Mesenchymal stem cell (in vitro differentiated cells and primary cell): ENCODE measurements around the gene PREB.

Source experiments
- DNase-seq: peaks from one replicate; pipeline ENCODE4 v3.0.0-alpha.2; 2013
- H2AFZ ChIP-seq: one replicate; pipeline ENCODE4 v1.6.1; 2013; ENCODE audit warnings: low read depth, mild to moderate bottlenecking, control low read depth, inconsistent platforms, low read length, moderate library complexity
- H2AK5ac ChIP-seq: 2 replicates; pipeline ENCODE4 v1.6.1; 2013; ENCODE audit warnings: low read length, moderate library complexity, mild to moderate bottlenecking, inconsistent platforms; ENCODE audit not compliant: severe bottlenecking
- H2BK120ac ChIP-seq: one replicate; pipeline ENCODE4 v1.6.1; 2013; ENCODE audit warnings: low read depth, mild to moderate bottlenecking, inconsistent platforms, low read length, moderate library complexity
- H2BK12ac ChIP-seq, 2 experiments: one replicate each; pipeline ENCODE4 v1.6.1; 2013; ENCODE audit warnings: inconsistent platforms in 2 of 2, low read length in 2 of 2, mild to moderate bottlenecking in 2 of 2, moderate library complexity in 2 of 2, control low read depth in 1 of 2
- H2BK15ac ChIP-seq: one replicate; pipeline ENCODE4 v1.6.1; 2013; ENCODE audit warnings: mild to moderate bottlenecking, low read depth, inconsistent platforms; ENCODE audit not compliant: poor library complexity, severe bottlenecking
- H2BK5ac ChIP-seq: 2 replicates; pipeline ENCODE4 v1.6.1; 2013; ENCODE audit warnings: low read depth, mild to moderate bottlenecking, low read length, control low read depth, inconsistent platforms; ENCODE audit not compliant: poor library complexity, severe bottlenecking
- H3K14ac ChIP-seq, 2 experiments: one replicate each; pipeline ENCODE4 v1.6.1; 2013; ENCODE audit warnings: inconsistent platforms in 2 of 2, low read length in 2 of 2, control low read depth in 1 of 2, mild to moderate bottlenecking in 1 of 2, moderate library complexity in 1 of 2
- H3K18ac ChIP-seq, 2 experiments: one replicate each; pipeline ENCODE4 v1.6.1; 2013; ENCODE audit warnings: inconsistent platforms in 2 of 2, low read length in 2 of 2, control low read depth in 1 of 2, low read depth in 1 of 2, mild to moderate bottlenecking in 1 of 2
- H3K23ac ChIP-seq, 2 experiments: one replicate each; pipeline ENCODE4 v1.6.1; 2013; ENCODE audit warnings: inconsistent platforms in 2 of 2, low read length in 2 of 2, mild to moderate bottlenecking in 2 of 2, moderate library complexity in 2 of 2, control low read depth in 1 of 2
- H3K27ac ChIP-seq: 2 replicates; pipeline ENCODE4 v1.5.1; 2013; ENCODE audit warnings: mild to moderate bottlenecking, moderate library complexity, low read length, control low read depth, inconsistent platforms; ENCODE audit not compliant: poor library complexity, severe bottlenecking
- H3K27me3 ChIP-seq, 2 experiments: 2 replicates each; pipeline versions ENCODE4 v1.6.1 to v1.7.0; 2013; ENCODE audit warnings: low read length in 2 of 2, mild to moderate bottlenecking in 2 of 2, moderate library complexity in 2 of 2, control low read depth in 1 of 2, inconsistent platforms in 1 of 2; ENCODE audit not compliant: control insufficient read depth in 1 of 2, insufficient read depth in 1 of 2
- H3K36me3 ChIP-seq, 2 experiments: 2 replicates each; pipeline versions ENCODE4 v1.6.1 to v1.7.0; 2013; ENCODE audit warnings: low read length in 2 of 2, control low read depth in 1 of 2, inconsistent platforms in 1 of 2, low read depth in 1 of 2, mild to moderate bottlenecking in 1 of 2; ENCODE audit not compliant: insufficient read depth in 2 of 2, control insufficient read depth in 1 of 2
- H3K4ac ChIP-seq, 2 experiments: one replicate each; pipeline ENCODE4 v1.6.1; 2013; ENCODE audit warnings: inconsistent platforms in 2 of 2, low read length in 2 of 2, mild to moderate bottlenecking in 2 of 2, moderate library complexity in 2 of 2, control low read depth in 1 of 2, low read depth in 1 of 2
- H3K4me1 ChIP-seq: 2 replicates; pipeline ENCODE4 v1.6.1; 2013; ENCODE audit warnings: low read depth, low read length, control low read depth; ENCODE audit not compliant: control insufficient read depth, insufficient read depth
- H3K4me2 ChIP-seq: 2 replicates; pipeline ENCODE4 v1.6.1; 2013; ENCODE audit warnings: low read length, mild to moderate bottlenecking, inconsistent platforms; ENCODE audit not compliant: poor library complexity, severe bottlenecking
- H3K4me3 ChIP-seq, 2 experiments: 2 replicates each; pipeline versions ENCODE4 v1.5.1 to v1.7.0; 2013; ENCODE audit warnings: low read length in 2 of 2, mild to moderate bottlenecking in 2 of 2, control low read depth in 1 of 2, low read depth in 1 of 2; ENCODE audit not compliant: insufficient read depth in 1 of 2
- H3K79me1 ChIP-seq: replicated peaks from 2 replicates; pipeline ENCODE4 v1.6.1; 2013; ENCODE audit warnings: mild to moderate bottlenecking, control low read depth, low read length, inconsistent platforms; ENCODE audit not compliant: poor library complexity, severe bottlenecking
- H3K9ac ChIP-seq: 2 replicates; pipeline ENCODE4 v1.7.0; 2013; ENCODE audit warnings: mild to moderate bottlenecking, low read length, moderate library complexity
- H3K9me3 ChIP-seq: 2 replicates; pipeline ENCODE4 v1.7.0; 2013; ENCODE audit warnings: mild to moderate bottlenecking, low read length; ENCODE audit not compliant: control insufficient read depth
- H4K8ac ChIP-seq: one replicate; pipeline ENCODE4 v1.6.1; 2013; ENCODE audit warnings: inconsistent platforms, mild to moderate bottlenecking, low read length, moderate library complexity
- H4K91ac ChIP-seq: one replicate; pipeline ENCODE4 v1.6.1; 2013; ENCODE audit warnings: mild to moderate bottlenecking, low read length, inconsistent platforms
- WGBS: methylation state at CpG from one replicate; pipeline ENCODE4 v1.1.7; 2013; ENCODE audit warnings: mixed read lengths; 5-methylcytosine and 5-hydroxymethylcytosine counted together

PREB gene

GRCh38 chr2:27085673-27086089, 48.8 kb downstream of the PREB start:
- peak overlapping the region; percentile 70 for H2AFZ ChIP-seq
- peak overlapping the region; percentile 63 to 79 for H3K4me3 ChIP-seq
- H3K4me1 ChIP-seq: peaks cover 20% of the 10 kb centered on the region
- WGBS: 2% methylated on average over 38 of the region's 38 CpGs
- H2BK5ac ChIP-seq: no peak overlapping the region
- peak overlapping the region; percentile 78 to 97 for H3K4ac ChIP-seq
- peak overlapping the region; percentile 91 for H4K91ac ChIP-seq
- peak overlapping the region; percentile 75 for H2BK12ac ChIP-seq
- H3K14ac ChIP-seq: peak overlapping the region in 1 of 2 experiments; percentile 74
- H4K8ac ChIP-seq: peak overlapping the region; percentile 89
- H2AK5ac ChIP-seq: no peak overlapping the region
- peaks cover 0 to 8% of the 10 kb centered on the region in 2 experiments for H3K27me3 ChIP-seq
- DNase-seq: peak; percentile 76
- peak overlapping the region; percentile 64 for H2BK120ac ChIP-seq
- H3K18ac ChIP-seq: peak overlapping the region; percentile 72 to 86
- no peaks in the 10 kb centered on the region for H3K79me1 ChIP-seq
- no peaks in the 10 kb centered on the region for H3K9me3 ChIP-seq
- H3K4me2 ChIP-seq: peak overlapping the region; percentile 96
- peaks cover 11 to 14% of the 10 kb centered on the region in 2 experiments for H3K36me3 ChIP-seq
- peak overlapping the region; percentile 82 for H2BK15ac ChIP-seq
- peak overlapping the region; percentile 89 for H3K9ac ChIP-seq
- H3K27ac ChIP-seq: no peak overlapping the region
- H3K23ac ChIP-seq: peak overlapping the region in 1 of 2 experiments; percentile 48

- 66% methylated on average over 10 of the region's 10 CpGs for WGBS
- peak overlapping the region; percentile 9 for H2BK15ac ChIP-seq
- H2BK12ac ChIP-seq: no peak overlapping the region
- peaks cover 25% of the 10 kb centered on the region for H3K4me1 ChIP-seq
- H3K9ac ChIP-seq: peak overlapping the region; percentile 89
- no peak overlapping the region for H2AK5ac ChIP-seq
- H3K79me1 ChIP-seq: no peaks in the 10 kb centered on the region
- H3K9me3 ChIP-seq: no peaks in the 10 kb centered on the region
- H3K4ac ChIP-seq: peak overlapping the region; percentile 37 to 78
- no peak overlapping the region for H2AFZ ChIP-seq
- no peak overlapping the region for H3K23ac ChIP-seq
- no peak overlapping the region for H4K8ac ChIP-seq
- H2BK120ac ChIP-seq: no peak overlapping the region
- H4K91ac ChIP-seq: peak overlapping the region; percentile 91
- peak overlapping the region; percentile 96 for H3K4me2 ChIP-seq
- no peak overlapping the region for H3K27ac ChIP-seq
- H3K14ac ChIP-seq: no peak overlapping the region
- no peak for DNase-seq
- peaks cover 0 to 8% of the 10 kb centered on the region in 2 experiments for H3K27me3 ChIP-seq
- H2BK5ac ChIP-seq: no peak overlapping the region
- H3K18ac ChIP-seq: peak overlapping the region; percentile 72 to 86
- peaks cover 11 to 14% of the 10 kb centered on the region in 2 experiments for H3K36me3 ChIP-seq
- peak overlapping the region; percentile 63 to 79 for H3K4me3 ChIP-seq
Observed at GRCh38 chr2:27085062-27085672, 49.3 kb downstream of the PREB start.

- no peak overlapping the region for H3K23ac ChIP-seq
- no peak overlapping the region for H2AFZ ChIP-seq
- no peak overlapping the region for H3K4me3 ChIP-seq
- no peak for DNase-seq
- H3K4me2 ChIP-seq: no peak overlapping the region
- H3K4me1 ChIP-seq: peaks cover 26% of the 10 kb centered on the region
- H3K27me3 ChIP-seq: peaks cover 0 to 7% of the 10 kb centered on the region in 2 experiments
- H3K9ac ChIP-seq: no peak overlapping the region
- H2BK12ac ChIP-seq: no peak overlapping the region
- no peak overlapping the region for H3K27ac ChIP-seq
- H3K14ac ChIP-seq: peak overlapping the region in 1 of 2 experiments; percentile 37
- H4K91ac ChIP-seq: peak overlapping the region; percentile 16
- H3K18ac ChIP-seq: no peak overlapping the region
- H2BK120ac ChIP-seq: no peak overlapping the region
- H4K8ac ChIP-seq: no peak overlapping the region
- no peak overlapping the region for H2BK5ac ChIP-seq
- peaks cover 11 to 14% of the 10 kb centered on the region in 2 experiments for H3K36me3 ChIP-seq
- no peak overlapping the region for H2AK5ac ChIP-seq
- H2BK15ac ChIP-seq: no peak overlapping the region
- 89% methylated on average over 6 of the region's 6 CpGs for WGBS
- no peak overlapping the region for H3K4ac ChIP-seq
- H3K79me1 ChIP-seq: no peaks in the 10 kb centered on the region
- no peaks in the 10 kb centered on the region for H3K9me3 ChIP-seq
Observed at GRCh38 chr2:27084297-27085061, 50.0 kb downstream of the PREB start.
